Cerebellar nuclear complex (tissue), 1 donor: Measurements from ENCODE around the gene RFTN1.
"Not testable (repeated sequence)": the region's sequence is repeated elsewhere in the genome, so short reads cannot be mapped to it uniquely, and the experiment has no call there.

Experiments used
- DNase-seq, 2 experiments: peaks; one replicate each; lab custom pipeline; 2025; lab: John Stamatoyannopoulos, UW

The RFTN1 gene

GRCh38 chr3:16506884-16507577, 6.5 kb downstream of the RFTN1 start:
- DNase-seq, result no peak

GRCh38 chr3:16506451-16506850, 7.0 kb downstream of the RFTN1 start:
- DNase-seq, result no peak

- DNase-seq, result no peak
Observed at GRCh38 chr3:16504692-16505091, 8.8 kb downstream of the RFTN1 start.

GRCh38 chr3:16504242-16504641, 9.3 kb downstream of the RFTN1 start:
- DNase-seq, result no peak

- DNase-seq, result no peak
Observed at GRCh38 chr3:16503191-16503776, 10.2 kb downstream of the RFTN1 start.

- DNase-seq, result no peak
Observed at GRCh38 chr3:16502347-16502908, 11.1 kb downstream of the RFTN1 start.

- DNase-seq, result no peak
Observed at GRCh38 chr3:16501376-16501775, 12.1 kb downstream of the RFTN1 start.

GRCh38 chr3:16500911-16501310, 12.6 kb downstream of the RFTN1 start:
- no peak for DNase-seq

- DNase-seq, result no peak
Observed at GRCh38 chr3:16500093-16500492, 13.4 kb downstream of the RFTN1 start.

- DNase-seq, result no peak
Observed at GRCh38 chr3:16499351-16499750, 14.1 kb downstream of the RFTN1 start.

GRCh38 chr3:16498130-16498890, 15.2 kb downstream of the RFTN1 start:
- DNase-seq, result no peak

- no peak for DNase-seq
Observed at GRCh38 chr3:16496408-16497222, 16.9 kb downstream of the RFTN1 start.

- no peak for DNase-seq
Observed at GRCh38 chr3:16496008-16496407, 17.5 kb downstream of the RFTN1 start.

- DNase-seq, result no peak
Observed at GRCh38 chr3:16494814-16495431, 18.6 kb downstream of the RFTN1 start.

- DNase-seq, result no peak
Observed at GRCh38 chr3:16494094-16494493, 19.4 kb downstream of the RFTN1 start.

GRCh38 chr3:16490062-16490619, 23.4 kb downstream of the RFTN1 start:
- no peak for DNase-seq

- DNase-seq, result not testable (repeated sequence)
Observed at GRCh38 chr3:16489326-16490061, 24.0 kb downstream of the RFTN1 start.

- DNase-seq, result no peak
Observed at GRCh38 chr3:16488637-16489036, 24.9 kb downstream of the RFTN1 start.

GRCh38 chr3:16487511-16488175, 25.9 kb downstream of the RFTN1 start:
- DNase-seq, result no peak

- DNase-seq, result no peak
Observed at GRCh38 chr3:16486951-16487480, 26.5 kb downstream of the RFTN1 start.
